Middle frontal gyrus (tissue), 1 donor: ENCODE results near the gene TPST2.

Experiments
- DNase-seq: peaks from one replicate; pipeline ENCODE4 v3.0.0-alpha.2; 2015; ENCODE audit warnings: low spot score; ENCODE audit errors: extremely low spot score

Gene TPST2

DNA sequence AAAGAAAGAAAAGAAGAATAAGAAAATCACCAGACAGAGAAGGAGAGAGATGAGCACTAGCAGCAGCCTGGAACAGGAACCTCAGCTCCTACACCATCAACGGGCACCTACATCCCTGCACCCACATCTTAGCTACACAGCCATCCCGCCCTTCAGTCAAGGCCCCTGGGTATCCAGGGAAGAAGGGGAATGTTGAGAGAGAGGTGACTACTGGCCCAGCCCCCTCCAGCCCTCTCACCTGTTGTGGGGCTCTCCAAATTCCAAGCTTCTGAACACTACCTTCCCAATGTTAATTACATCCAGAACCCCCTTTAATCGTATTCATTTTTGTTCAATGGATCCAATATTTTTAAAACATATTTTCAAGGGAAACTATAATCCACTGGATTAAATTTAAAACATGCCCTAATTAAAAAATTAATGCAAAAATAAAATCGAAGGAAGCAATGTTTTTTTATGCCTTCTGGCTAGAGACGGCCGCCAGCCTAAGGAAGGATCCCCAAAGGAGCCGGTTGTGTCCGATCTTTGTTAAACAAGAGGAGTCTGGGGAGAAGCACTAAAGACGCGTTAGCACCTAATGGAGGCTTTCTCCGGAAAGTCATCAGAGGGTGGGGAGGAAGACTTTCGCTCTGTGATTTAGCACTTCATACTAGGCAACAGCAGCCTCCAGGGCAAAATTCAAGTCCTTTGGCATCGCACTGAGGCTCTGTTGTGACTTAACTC is 9.5 kb downstream of the TPST2 start:
- DNase-seq, result no peak

DNA sequence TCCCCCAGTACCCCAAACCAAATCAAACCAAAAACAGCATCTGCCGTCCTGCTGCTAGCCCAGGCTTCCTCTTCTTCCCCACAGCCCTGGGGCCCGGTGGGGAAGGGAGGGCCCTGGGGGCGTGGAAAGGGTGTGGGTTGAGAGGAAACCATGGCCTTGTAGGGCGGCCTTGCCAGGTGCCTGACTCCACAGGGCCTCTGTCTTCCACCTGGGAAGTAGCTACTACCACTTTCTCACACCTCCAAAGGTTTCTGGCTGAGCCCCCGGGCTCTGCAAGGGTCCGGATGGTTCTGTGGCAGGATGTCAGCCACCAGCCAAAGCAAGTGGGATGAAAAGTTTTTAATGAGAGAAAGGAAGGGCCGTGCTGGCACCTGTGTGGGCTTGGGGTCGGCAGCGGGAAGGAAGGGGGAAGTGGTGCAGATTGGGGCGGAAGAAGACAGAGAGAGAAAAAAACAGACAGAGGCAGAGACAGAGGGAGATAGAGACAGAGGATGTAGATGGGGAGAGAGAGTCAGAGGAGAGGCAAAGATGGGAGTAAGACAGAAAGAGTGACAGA is 10.5 kb downstream of the TPST2 start:
- DNase-seq, result no peak

DNA sequence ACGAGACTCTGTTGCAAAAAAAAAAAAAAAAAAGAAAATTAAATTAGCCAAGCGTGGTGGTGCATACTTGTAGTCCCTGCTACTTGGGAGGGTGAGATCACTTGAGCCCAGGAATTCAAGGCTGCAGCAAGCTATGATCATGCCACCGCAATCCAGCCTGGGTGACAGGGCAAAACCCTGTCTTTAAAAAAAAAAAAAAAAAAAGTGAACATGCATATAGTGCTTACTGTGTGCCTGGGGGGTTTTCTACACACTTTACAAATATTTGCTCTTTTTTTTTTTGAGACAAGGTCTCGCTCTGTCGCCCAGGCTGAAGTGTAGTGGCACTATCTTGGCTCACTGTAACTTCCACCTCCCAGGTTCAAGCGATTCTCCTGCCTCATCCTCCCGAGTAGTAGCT is 12.9 kb downstream of the TPST2 start:
- no peak for DNase-seq

DNA sequence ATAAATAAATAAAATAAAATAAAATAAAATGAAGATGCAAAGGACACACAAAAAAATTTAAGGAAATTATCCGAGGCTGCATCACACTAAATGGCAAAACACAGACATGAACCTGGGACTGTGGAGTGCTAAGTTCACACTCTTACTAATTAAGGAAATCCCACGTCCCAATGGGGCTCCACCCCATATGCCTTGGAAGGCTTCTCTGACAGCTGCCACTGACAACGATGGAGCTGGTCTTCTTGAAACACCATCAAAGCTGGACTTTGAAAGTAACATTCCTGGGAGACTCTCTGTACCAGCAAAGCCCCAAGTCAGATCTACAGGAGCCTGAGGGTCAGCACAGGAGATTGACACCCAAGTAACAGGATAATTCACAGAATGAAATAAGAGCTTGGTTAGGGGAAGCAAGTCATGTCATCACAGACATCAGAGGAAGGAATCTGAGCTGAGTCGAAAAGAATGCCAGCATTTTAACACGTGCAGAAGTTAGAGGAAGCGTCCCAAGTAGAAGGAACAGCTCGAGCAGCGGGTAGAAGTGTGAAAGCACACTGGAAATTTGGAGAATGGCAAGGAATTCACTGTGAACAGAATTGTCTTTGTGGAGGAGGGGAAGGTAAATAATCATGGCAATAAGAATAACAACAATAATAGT is 13.8 kb downstream of the TPST2 start:
- no peak for DNase-seq

DNA sequence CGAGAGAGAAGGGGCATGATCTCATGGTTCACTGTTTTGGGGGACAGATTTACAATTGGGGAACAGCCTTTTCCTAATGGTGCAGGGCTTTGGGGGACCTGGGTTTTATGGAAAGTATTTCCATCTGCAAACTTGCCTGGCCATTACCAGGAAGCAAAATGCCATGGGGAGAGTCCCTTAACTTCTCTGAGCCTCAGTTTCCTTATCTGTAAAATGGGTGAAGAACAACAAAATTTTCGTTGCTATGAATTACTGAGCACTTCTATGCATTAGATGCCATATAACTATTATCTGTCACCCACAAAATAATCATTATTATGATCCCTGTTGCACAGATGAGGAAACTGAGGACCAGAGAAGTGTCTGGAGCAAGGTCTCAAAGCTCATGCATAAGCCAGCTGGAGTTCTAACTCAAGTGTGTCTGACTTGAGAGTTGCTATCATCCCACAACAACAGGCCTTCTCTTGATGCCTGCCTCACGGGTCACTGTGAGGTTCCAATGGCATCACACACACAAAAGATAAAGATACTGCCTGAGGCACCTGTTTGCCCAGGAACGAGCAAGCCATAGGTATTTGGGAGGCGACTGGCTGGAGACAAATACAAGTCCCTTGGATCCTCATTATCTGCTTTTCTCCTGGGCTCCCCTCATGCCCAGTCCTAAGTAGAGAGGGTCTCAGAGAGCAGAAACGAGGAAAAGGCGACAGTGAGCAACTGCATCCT is 15.8 kb downstream of the TPST2 start:
- no peak for DNase-seq

DNA sequence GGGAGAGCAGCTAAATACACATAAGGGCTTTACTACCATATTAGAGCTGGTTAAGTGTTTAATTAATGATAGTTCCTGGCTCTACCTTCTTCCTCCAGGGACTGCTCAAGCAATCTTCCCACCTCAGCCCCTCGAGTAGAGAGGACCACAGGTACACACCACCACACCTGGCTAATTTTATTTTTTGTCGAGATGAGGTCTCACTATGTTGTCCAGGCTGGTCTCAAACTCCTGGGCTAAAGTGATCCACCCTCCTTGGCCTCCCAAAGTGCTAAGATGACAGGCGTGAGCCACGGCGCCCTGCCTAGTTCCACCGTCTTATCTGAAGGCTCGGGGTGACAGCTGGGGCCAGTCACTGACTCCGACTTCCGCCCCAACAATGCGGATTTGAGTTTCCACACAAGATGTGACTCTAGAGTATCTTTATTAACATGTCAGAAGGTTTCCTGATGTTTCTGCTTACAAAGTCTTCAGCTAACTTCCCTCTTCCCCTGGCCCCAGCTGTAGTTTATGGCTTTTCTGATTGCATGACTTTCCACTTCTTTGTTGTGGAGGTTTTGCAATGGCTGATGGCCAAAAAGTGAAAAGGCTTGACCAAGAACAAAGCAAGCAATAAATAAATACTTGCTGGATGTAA is 16.8 kb downstream of the TPST2 start:
- DNase-seq, result no peak

DNA sequence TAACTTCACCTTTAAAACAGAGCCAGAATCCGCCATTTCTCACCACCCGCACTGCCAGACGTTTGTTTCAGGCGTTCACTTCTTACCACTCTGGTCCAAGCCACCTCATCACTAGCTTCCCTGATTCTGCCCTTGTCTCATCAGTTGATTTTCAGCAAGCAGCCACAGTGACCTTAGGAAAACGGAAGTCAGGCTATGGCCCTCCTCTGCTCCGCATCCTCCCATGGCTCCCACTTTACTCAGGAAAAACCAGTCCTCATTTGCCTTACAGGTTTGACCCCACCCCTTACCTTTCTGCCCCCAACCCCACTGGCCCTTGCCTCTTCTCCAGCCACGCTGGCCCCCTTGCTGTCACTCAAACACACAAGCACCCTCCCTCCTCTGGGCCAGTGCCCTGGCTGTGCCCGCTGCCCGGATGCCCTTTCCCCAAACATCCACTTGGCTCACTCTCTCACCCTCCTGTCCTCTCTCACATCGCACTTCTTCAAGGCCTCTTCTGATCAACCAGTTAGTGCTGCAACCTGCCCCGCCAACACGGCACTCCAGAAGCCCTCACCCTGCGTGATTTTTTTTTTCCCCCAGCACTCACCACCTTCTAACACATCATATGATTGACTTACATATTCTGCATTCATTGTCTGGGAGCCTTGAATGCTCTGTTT is 18.9 kb downstream of the TPST2 start:
- DNase-seq, result no peak

DNA sequence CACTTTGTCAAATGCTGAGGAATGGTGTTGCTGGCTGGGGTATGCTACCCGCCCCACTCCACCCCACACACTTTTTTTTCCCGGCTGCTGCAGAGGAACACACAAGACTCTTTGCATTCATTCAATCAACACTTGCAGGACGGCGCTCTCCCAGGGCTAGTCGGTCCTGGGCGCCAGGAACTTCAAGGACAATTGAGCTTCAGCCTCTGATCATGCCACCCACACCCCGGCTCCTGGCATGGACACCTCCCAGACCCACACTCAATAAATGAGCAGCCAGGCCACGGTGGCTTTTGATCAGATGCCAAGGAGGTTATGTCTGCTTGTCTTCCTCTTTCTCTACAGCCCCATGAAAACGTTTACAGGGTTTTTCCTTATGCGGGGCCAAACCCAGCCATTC is 19.8 kb downstream of the TPST2 start:
- no peak for DNase-seq

DNA sequence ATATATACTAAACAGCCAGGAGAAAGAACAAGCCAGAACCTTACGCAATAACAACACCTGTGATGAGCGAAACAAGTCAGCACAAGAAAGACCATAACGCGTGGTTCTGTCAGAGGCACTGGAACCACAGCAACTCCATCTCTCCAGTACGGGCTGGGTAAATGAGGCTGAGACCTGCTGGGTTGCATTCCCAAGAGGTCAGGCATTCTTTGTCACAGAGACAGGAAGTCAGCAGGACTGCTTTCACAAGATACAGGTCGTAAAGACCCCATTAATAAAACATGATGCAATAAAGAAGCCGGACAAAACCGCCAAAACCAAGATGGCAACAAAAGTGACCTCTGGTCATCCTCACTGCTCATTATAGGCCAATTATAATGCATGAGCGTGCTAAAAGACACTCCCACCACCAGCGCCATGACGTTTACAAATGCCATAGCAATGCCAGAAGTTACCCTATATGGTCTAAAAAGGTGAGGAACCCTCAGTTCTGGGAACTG is 21.7 kb downstream of the TPST2 start:
- no peak for DNase-seq

DNA sequence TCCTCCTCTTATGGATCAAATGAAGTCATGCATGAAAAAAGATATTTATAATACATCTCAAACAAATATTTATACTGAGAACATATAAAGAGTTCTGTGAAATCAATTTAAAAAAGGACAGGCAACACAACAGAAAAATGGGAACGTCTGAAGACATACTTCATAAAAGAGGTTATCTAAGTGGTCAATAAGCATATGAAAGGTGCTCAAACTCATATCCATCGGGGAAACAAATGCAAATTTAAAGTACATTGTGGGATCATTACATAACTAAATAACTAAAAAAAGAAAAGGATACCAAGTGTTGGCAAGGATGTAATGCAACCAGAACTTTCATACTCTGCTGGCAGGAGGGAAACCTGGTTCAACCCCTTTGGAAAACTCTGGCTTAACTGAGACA is 22.3 kb downstream of the TPST2 start:
- no peak for DNase-seq

DNA sequence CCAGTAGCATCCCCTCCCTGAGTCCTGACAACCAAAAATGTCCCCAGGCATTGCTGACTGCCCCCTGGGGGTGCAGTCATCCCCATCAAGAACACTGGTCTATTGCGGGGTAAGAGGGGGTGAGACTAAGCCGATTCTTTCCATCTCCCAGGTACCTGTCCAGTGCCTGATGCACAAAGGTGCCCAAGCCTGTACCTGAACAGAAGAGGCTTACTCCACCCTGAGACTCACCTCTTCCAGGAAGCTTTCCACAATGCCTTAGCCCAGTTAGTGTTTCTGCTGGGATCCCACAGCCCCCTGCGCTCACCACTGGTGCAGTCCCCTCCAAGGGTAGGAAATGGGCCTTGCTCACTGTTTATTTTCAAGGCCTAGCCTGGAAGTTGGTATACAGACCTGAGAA is 22.9 kb downstream of the TPST2 start:
- no peak for DNase-seq

DNA sequence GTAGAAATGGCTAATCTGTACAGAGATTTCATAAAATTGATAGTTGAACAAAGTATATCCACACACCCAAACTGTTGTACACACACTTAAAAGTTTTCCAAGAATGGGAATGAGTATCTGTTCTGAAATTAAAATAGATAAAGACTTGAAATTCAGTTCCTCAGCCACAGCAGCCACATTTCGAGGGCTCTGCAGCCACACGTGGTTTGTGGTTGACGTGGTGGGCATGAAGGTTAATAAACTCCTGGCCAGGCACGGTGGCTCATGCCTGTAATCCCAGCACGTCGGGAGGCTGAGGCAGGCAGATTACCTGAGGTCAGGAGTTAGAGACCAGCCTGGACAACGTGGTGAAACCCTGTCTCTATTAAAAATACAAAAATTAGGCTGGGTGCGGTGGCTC is 24.0 kb downstream of the TPST2 start:
- no peak for DNase-seq

DNA sequence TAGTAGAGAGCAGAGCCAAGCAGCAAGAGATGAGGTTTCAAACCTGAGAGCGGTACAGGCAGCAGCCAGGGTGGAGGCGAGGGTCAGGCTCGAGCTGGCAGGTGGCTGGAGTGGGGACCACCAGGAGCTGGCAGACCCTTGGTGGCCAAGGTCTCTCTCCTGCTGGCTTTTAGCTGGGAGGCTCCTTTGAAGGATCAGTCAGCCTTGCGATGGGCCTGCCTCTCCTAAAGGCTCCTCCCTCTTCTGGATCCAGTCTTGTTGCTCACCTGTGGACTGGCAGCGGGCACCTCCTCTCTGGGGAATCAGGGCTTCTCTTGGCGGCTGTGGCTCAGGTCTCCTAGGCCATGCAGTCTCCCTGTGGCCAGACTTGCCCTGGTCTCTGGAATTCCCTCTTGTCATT is 24.8 kb downstream of the TPST2 start:
- DNase-seq, result no peak

DNA sequence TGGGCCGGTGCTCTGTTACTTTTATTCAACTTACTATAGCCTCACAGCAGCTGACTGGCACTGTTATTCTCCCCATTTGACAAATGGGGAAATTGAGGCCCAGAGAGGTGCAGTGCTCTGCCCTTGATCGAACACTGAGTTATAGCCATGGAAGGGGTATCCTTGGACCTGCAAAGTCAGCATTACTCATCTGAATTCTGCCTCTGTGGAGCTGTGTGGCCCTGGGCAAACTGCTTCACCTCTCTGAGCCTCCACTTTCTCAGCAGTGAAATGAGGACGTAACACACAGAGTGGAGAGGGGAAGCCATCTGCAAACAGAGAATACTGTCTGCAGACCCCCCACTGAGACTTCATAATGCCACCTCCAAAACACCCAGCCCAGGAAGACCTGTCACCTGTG is 25.3 kb downstream of the TPST2 start:
- no peak for DNase-seq

DNA sequence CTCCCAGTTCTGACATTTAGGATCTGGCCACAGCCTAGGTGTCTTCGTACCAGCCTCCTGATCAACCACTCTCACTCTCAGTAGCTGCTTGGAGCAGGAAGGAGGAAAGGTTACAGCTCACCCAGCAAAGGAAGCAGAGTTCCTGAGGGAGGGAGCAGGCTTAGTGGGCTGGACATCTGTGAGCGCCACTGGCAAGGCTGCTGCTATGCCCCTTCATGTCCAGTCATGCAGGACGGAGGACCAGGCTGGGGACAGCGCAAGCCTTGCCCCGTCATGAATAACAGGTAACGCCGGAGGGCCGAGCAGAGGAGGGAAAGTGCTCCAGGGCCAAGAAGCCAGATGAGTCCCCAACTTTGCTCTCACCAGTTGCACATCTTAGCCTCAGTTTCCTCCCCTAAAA is 25.8 kb downstream of the TPST2 start:
- DNase-seq, result no peak

DNA sequence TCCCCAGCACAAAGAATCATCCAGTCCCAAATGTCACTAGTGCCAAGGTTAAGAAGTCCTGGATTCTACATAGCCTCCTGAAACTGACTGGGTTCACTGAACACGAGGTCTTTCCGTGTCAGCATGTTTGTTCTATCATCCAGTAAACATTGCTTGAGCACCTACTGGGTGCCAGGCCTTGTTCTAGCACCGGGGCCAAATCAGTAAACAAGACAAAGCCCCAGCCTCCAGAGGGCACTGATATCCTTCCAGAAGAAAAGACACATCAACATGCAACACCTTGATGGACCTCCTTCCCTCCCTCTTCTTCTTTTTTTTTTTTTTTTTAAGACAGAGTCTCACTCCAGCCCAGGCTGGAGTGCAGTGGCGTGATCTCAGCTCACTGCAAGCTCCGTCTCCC is 26.9 kb downstream of the TPST2 start:
- DNase-seq, result no peak

DNA sequence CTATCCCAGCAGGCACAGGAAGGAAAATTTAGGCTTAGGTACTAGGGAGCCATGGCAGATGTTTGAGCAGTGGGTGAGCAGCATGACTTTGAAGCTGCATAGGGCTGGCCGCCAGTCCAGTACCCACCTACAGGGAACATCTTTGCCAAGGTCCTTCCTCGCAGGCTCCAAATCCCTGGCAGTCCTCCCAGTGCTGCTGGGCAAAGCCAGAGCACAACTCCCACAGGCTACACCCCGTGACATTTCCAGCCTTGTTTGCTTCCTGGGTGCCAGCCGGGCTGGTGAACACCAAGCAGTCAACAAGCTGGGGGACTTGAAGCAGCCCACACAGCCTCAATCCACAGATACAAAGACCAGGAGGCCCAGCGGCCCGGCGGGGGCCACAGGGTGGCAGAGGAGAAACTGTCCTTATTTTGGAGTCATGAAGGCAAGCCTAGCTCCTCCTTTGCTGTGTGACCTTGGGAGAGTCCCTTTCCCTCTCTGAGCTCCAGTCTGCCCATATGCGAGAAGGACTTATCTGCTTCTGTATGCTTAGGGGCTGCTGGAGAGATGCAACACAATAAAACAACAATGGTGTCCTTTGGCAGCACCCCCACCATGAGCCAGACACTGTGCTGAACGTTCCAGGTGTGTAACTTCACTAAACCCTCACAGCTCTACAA is 28.0 kb downstream of the TPST2 start:
- no peak for DNase-seq

DNA sequence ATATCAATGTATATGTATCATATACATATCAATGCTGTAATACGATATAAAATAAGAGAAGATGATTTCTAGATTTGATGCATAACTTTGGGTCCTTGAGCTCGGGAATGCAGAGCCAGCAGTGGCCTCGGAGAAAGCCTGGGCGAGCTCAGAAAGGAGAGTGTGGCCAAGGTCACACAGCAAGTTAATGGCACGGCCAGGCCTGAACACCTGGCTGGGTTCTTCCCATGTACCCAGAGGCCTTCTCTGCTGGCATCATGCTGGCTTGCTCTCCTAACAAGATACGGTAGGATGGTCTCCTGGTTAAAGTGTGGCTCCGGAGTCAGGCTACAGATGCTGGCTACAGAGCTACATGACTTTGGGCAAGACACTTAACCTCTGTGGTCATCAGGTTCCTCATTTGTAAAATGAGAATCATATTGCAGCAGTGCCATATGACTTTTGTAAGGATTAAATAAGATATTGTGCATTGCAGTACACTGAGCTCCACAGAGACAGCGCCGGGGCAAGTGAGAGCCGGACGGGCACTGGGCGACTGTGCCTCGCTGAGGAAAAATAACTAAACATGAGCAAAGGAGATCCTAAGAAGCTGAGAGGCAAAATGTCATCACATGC is 29.9 kb downstream of the TPST2 start:
- no peak for DNase-seq

DNA sequence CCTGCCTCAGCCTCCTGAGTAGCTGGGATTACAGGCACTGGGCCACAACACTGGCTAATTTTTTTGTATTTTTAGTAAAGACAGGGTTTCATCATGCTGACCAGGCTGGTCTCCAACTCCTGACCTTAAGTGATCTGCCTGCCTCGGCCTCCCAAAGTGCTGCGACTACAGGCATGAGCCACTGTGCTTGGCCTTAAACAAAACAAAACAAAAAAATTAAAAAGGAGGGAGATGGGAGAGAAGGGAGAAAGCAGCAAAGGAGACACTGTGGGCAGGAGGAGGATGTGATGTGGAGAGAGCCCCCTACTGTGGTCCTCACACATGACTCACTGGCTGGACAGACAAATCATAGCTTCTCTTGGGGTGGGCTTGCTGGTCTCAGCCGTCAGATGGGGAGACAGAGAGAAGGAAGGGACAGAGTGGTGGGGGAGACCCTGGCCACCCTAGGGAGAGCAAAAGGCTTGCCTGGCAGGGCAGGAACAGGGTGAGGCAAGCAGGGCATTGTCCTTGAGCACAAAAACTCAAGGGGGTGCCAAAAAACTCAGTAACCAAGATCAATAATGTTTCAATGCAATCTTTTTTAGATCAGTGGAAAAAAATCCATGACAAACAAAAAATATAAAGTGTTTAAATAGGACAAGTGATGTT is 31.6 kb downstream of the TPST2 start:
- no peak for DNase-seq

DNA sequence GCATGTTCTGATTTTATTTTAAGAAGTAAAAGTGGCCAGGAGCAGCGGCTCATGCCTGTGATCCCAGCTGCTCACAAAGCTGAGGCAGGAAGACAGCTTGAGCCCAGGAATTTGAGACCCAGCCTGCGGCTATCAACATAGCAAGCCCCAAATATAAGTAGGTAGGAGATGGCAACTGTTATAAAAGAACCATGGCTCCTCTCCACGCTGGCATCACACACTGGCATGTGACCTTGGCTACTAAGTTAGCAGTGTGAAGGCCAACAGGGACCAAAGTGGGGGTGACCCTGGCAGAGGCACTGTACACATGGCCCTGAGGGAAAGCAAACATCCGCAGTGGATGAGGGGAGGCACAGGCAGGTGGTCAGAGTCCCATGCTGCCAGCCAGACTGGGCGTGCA is 33.0 kb downstream of the TPST2 start:
- DNase-seq, result no peak
